GM12878 (cell line): ENCODE data around the gene ADORA2B. TPM values are rescaled to one million over a fixed set of nuclear protein-coding genes. Genes with fewer than 3 reads are reported as not detected.

Experiments used
- ATAC-seq: fragments of 200-7000 bp; cut with Tn5 transposase; 3 replicates; pipeline ENCODE4 v1.9.1; 2020; ENCODE audit warnings: mild to moderate bottlenecking, moderate library complexity
- BruUV-seq: library from RNA; stranded (reverse); fragments of 400-500 nt; replicated peaks from 2 replicates; lab custom pipeline; 2021; lab: Mats Ljungman, UMichigan
- CTCF ChIA-PET: fragments of 300-600 bp; sonication (Branson Sonifier 250); formaldehyde crosslinking; extraction: SDS; loops from one replicate; lab custom pipeline; 2021; ENCODE audit warnings: inconsistent platforms; lab: Yijun Ruan, JAX
- POLR2A ChIA-PET: fragments of 350-600 bp; formaldehyde crosslinking; extraction: SDS; loops from one replicate; lab custom pipeline; 2021; ENCODE audit warnings: inconsistent platforms; lab: Charles Lee
- RAD21 ChIA-PET: fragments of 300-600 bp; sonication (Branson Sonifier 250); formaldehyde crosslinking; loops from one replicate; lab custom pipeline; 2023; ENCODE audit warnings: antibody characterized with exemption; ENCODE audit not compliant: unreplicated experiment; lab: Charles Lee
- SMC1A ChIA-PET: fragments of 300-600 bp; sonication (Branson Sonifier 250); formaldehyde crosslinking; loops from one replicate; lab custom pipeline; 2023; ENCODE audit not compliant: unreplicated experiment, uncharacterized antibody; lab: Charles Lee
- DNase-seq: peaks from one replicate; pipeline ENCODE4 v3.0.0-alpha.2; 2011; ENCODE audit warnings: low read depth, low spot score
- FAIRE-seq: peaks from 3 replicates; lab custom pipeline; 2011; peaks lifted over from hg19 to GRCh38; lab: Jason Lieb, UNC
- H2AFZ ChIP-seq: 2 replicates; pipeline ENCODE4 v1.6.0; 2011; ENCODE audit warnings: low read depth, low read length, control low read depth; ENCODE audit not compliant: control insufficient read depth
- H3K27ac ChIP-seq: 2 replicates; pipeline ENCODE4 v1.5.1; 2011; ENCODE audit warnings: control low read depth; ENCODE audit not compliant: control insufficient read depth, insufficient read depth
- H3K27me3 ChIP-seq, 2 experiments: replicated peaks in 1 of 2; 2 replicates each; pipeline versions ENCODE4 v1.6.0 to v1.6.1; 2011; ENCODE audit warnings: low read length in 1 of 2; ENCODE audit not compliant: control insufficient read depth in 2 of 2, insufficient read depth in 2 of 2
- H3K36me3 ChIP-seq, 2 experiments: 2 replicates each; pipeline ENCODE4 v1.5.1; 2011; ENCODE audit warnings: low read length in 1 of 2; ENCODE audit not compliant: control insufficient read depth in 2 of 2, insufficient read depth in 2 of 2
- H3K4me1 ChIP-seq: 2 replicates; pipeline ENCODE4 v1.6.1; 2011; ENCODE audit warnings: mild to moderate bottlenecking, low read length, moderate library complexity, mixed read lengths; ENCODE audit not compliant: control insufficient read depth, insufficient read depth
- H3K4me2 ChIP-seq: 2 replicates; pipeline ENCODE4 v1.6.0; 2011; ENCODE audit warnings: control low read depth; ENCODE audit not compliant: control insufficient read depth, insufficient read depth
- H3K4me3 ChIP-seq: fragments of 200-600 bp; sonication (generic); 2 replicates; pipeline ENCODE4 v1.5.1; 2016
- H3K79me2 ChIP-seq: 2 replicates; pipeline ENCODE4 v1.6.0; 2011; ENCODE audit warnings: low read length; ENCODE audit not compliant: control insufficient read depth, insufficient read depth
- H3K9ac ChIP-seq: 2 replicates; pipeline ENCODE4 v1.8.0; 2011; ENCODE audit warnings: low read length, control low read depth, mixed read lengths; ENCODE audit not compliant: control insufficient read depth, insufficient read depth
- H3K9me3 ChIP-seq: replicated peaks from 3 replicates; pipeline ENCODE4 v1.5.1; 2011; ENCODE audit warnings: mild to moderate bottlenecking, low read length; ENCODE audit not compliant: control insufficient read depth, insufficient read depth
- H4K20me1 ChIP-seq: 2 replicates; pipeline ENCODE4 v1.6.0; 2011; ENCODE audit not compliant: control insufficient read depth, insufficient read depth
- E2F8 ChIP-seq: fragments of 450-650 bp; IDR thresholded peaks from 2 replicates; pipeline ENCODE4 v1.6.1; 2018; ENCODE audit warnings: mild to moderate bottlenecking, low read depth, moderate library complexity; ENCODE audit not compliant: partially characterized antibody
- EP300 ChIP-seq, 2 experiments: fragments of 150-350 bp in 1 of 2; IDR thresholded peaks; 2 replicates each; pipeline ENCODE4 v1.6.1; 2011 to 2012; ENCODE audit warnings: low read depth in 2 of 2, low read length in 2 of 2, borderline replicate concordance in 1 of 2, improper control_type of control experiment in 1 of 2, inconsistent platforms in 1 of 2; ENCODE audit not compliant: control insufficient read depth in 1 of 2
- HDAC2 ChIP-seq: fragments of 200-600 bp; sonication (generic); IDR thresholded peaks from 2 replicates; pipeline ENCODE4 v1.6.1; 2017
- MEF2A ChIP-seq: IDR thresholded peaks from 2 replicates; pipeline ENCODE4 v1.6.1; 2011; ENCODE audit warnings: low read depth, mild to moderate bottlenecking, low read length, moderate library complexity; ENCODE audit not compliant: insufficient read depth
- NBN ChIP-seq: fragments of 450-650 bp; IDR thresholded peaks from 2 replicates; pipeline ENCODE4 v1.6.1; 2016
- NFXL1 ChIP-seq: fragments of 450-650 bp; IDR thresholded peaks from 2 replicates; pipeline ENCODE4 v1.6.1; 2017; ENCODE audit warnings: antibody characterized with exemption, mild to moderate bottlenecking, borderline replicate concordance
- SIX5 ChIP-seq: IDR thresholded peaks from 2 replicates; pipeline ENCODE4 v1.6.1; 2011; ENCODE audit warnings: mild to moderate bottlenecking, low read depth, low read length, moderate library complexity; ENCODE audit not compliant: severe bottlenecking
- SMC3 ChIP-seq: IDR thresholded peaks from 2 replicates; pipeline ENCODE4 v1.6.1; 2011; ENCODE audit warnings: low read length, improper control_type of control experiment, borderline replicate concordance
- SP1 ChIP-seq: IDR thresholded peaks from one replicate; pipeline ENCODE4 v1.6.1; 2011; ENCODE audit warnings: low read depth, low read length
- STAT3 ChIP-seq: IDR thresholded peaks from 2 replicates; pipeline ENCODE4 v1.6.1; 2011; ENCODE audit warnings: low read depth, low read length, improper control_type of control experiment
- TARDBP ChIP-seq: IDR thresholded peaks from 2 replicates; pipeline ENCODE4 v1.6.1; 2016; ENCODE audit warnings: borderline replicate concordance
- USF1 ChIP-seq: IDR thresholded peaks from 2 replicates; pipeline ENCODE4 v1.6.1; 2011; ENCODE audit warnings: borderline replicate concordance, low read depth, mild to moderate bottlenecking, moderate library complexity, mixed read lengths, low read length; ENCODE audit not compliant: insufficient read depth; ENCODE audit errors: extremely low read length
- in situ Hi-C: fragments of 300-500 bp; cut with MboI; formaldehyde crosslinking; loops from 9 replicates; pipeline ENCODE4 v1.14.3; 2018; ENCODE audit warnings: mixed read lengths
- intact Hi-C: fragments of 100-400 bp; cut with micrococcal nuclease; formaldehyde crosslinking; loops from one replicate; pipeline ENCODE4 v1.14.2; 2022; ENCODE audit not compliant: unreplicated experiment
- polyA plus RNA-seq, 11 experiments: library from polyadenylated mRNA; depleted of rRNA in 4 of 11; unstranded in 6 of 11; stranded (reverse) in 5 of 11; fragments of >200 nt; fragmentation: Nextera tagmentation in 4 of 11; fragmentation: Illumina TruSeq in 1 of 11; extraction: Ambion mirVana in 4 of 11; extraction: Trizol in 1 of 11; gene quantifications; 1 replicate in 1 of 11; 2 replicates in 10 of 11; pipeline versions ENCODE4 v1.2.1 to v1.2.3, GENCODE V29; 2011 to 2016; ENCODE audit warnings: inconsistent platforms in 2 of 11, missing spikeins in 2 of 11, low read depth in 1 of 11
- total RNA-seq, 4 experiments: library from RNA; depleted of rRNA in 3 of 4; stranded (reverse); fragments of >200 nt in 3 of 4; fragmentation: Illumina TruSeq in 1 of 4; extraction: Trizol in 1 of 4; gene quantifications; 2 replicates each; pipeline versions ENCODE4 v1.2.1 to v1.2.3, GENCODE V29; 2013 to 2021
- TF ChIP-seq, protein P1 (sequence below): fragments of 450-650 bp; IDR thresholded peaks from 2 replicates; pipeline ENCODE4 v1.6.1; 2016; ENCODE audit warnings: mild to moderate bottlenecking, moderate library complexity, borderline replicate concordance
- TF ChIP-seq, protein P2 (sequence below): IDR thresholded peaks from 2 replicates; pipeline ENCODE4 v1.6.1; 2012; ENCODE audit warnings: mild to moderate bottlenecking, low read depth, low read length

ADORA2B gene
- total and polyA plus RNA-seq, 10 of the 15 experiments (the other 5 are each of a cell fraction or from before 2014, with no cell fraction given): 0.05 to 0.42 (median 0.17) TPM

DNA sequence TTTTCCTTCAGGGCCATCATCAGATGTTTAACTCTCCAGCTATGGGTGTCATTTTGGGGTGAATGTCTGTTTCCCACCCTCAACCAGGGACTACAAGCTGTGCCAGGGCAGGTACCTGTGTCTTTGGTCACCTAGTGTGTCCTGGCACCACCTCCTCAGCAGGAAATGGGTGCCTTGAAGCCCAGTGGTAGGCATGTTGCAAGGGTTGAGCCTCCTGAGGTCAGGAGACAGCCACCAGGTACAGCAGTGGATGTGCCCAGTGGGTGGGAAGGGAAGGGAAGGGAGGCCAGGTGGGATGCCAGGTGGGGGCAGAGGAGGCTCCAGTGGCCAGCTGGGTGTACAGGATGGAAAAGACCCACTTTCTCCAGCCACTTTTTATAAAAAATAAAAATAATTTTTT lies 25.5 kb upstream of the ADORA2B start:
- CTCF ChIA-PET: no interaction called here
- H3K4me2 ChIP-seq: no peak overlapping the region
- RAD21 ChIA-PET: no interaction called here
- in situ Hi-C loops (no loop called here), intact Hi-C loops (no loop called here)
- no peak overlapping the region for H3K27ac ChIP-seq
- POLR2A ChIA-PET: interaction anchor here (0.6 kb wide), 1 partner anchor 30 kb away, joined by 3 read pairs; no protein-coding TSS in a partner anchor
- no peak overlapping the region for H3K4me3 ChIP-seq
- no peak for ATAC-seq
- no peak for DNase-seq
- FAIRE-seq: no peak
- no peaks in the 10 kb centered on the region; the same call in 1 of the 3 replicates for H3K9me3 ChIP-seq
- no peaks in the 10 kb centered on the region for H3K79me2 ChIP-seq
- no peak overlapping the region for H3K9ac ChIP-seq
- no peaks in the 10 kb centered on the region for H3K36me3 ChIP-seq
- H3K27me3 ChIP-seq: peaks cover 0 to 2% of the 10 kb centered on the region in 2 experiments; a peak in 1 of 4 replicates
- SMC1A ChIA-PET: no interaction called here
- no peaks in the 10 kb centered on the region for H4K20me1 ChIP-seq
- H3K4me1 ChIP-seq: no peaks in the 10 kb centered on the region
- no TSS peak for BruUV-seq
- H2AFZ ChIP-seq: no peak overlapping the region
- TF ChIP-seq USF1 (no peak), STAT3 (no peak), EP300 (IDR thresholded peaks at IDR 0.05; ENCODE audit: borderline replicate concordance in 1 of 2, control insufficient read depth in 1 of 2, low read depth in 2 of 2, low read length in 2 of 2) (no peak), SIX5 (no peak), HDAC2 (no peak), NBN (no peak), NFXL1 (no peak), E2F8 (no peak), SP1 (no peak), SMC3 (no peak), TARDBP (no peak), MEF2A (no peak)
- TF ChIP-seq, protein P1, sequence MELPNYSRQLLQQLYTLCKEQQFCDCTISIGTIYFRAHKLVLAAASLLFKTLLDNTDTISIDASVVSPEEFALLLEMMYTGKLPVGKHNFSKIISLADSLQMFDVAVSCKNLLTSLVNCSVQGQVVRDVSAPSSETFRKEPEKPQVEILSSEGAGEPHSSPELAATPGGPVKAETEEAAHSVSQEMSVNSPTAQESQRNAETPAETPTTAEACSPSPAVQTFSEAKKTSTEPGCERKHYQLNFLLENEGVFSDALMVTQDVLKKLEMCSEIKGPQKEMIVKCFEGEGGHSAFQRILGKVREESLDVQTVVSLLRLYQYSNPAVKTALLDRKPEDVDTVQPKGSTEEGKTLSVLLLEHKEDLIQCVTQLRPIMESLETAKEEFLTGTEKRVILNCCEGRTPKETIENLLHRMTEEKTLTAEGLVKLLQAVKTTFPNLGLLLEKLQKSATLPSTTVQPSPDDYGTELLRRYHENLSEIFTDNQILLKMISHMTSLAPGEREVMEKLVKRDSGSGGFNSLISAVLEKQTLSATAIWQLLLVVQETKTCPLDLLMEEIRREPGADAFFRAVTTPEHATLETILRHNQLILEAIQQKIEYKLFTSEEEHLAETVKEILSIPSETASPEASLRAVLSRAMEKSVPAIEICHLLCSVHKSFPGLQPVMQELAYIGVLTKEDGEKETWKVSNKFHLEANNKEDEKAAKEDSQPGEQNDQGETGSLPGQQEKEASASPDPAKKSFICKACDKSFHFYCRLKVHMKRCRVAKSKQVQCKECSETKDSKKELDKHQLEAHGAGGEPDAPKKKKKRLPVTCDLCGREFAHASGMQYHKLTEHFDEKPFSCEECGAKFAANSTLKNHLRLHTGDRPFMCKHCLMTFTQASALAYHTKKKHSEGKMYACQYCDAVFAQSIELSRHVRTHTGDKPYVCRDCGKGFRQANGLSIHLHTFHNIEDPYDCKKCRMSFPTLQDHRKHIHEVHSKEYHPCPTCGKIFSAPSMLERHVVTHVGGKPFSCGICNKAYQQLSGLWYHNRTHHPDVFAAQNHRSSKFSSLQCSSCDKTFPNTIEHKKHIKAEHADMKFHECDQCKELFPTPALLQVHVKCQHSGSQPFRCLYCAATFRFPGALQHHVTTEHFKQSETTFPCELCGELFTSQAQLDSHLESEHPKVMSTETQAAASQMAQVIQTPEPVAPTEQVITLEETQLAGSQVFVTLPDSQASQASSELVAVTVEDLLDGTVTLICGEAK: no peak
- TF ChIP-seq, protein P2, sequence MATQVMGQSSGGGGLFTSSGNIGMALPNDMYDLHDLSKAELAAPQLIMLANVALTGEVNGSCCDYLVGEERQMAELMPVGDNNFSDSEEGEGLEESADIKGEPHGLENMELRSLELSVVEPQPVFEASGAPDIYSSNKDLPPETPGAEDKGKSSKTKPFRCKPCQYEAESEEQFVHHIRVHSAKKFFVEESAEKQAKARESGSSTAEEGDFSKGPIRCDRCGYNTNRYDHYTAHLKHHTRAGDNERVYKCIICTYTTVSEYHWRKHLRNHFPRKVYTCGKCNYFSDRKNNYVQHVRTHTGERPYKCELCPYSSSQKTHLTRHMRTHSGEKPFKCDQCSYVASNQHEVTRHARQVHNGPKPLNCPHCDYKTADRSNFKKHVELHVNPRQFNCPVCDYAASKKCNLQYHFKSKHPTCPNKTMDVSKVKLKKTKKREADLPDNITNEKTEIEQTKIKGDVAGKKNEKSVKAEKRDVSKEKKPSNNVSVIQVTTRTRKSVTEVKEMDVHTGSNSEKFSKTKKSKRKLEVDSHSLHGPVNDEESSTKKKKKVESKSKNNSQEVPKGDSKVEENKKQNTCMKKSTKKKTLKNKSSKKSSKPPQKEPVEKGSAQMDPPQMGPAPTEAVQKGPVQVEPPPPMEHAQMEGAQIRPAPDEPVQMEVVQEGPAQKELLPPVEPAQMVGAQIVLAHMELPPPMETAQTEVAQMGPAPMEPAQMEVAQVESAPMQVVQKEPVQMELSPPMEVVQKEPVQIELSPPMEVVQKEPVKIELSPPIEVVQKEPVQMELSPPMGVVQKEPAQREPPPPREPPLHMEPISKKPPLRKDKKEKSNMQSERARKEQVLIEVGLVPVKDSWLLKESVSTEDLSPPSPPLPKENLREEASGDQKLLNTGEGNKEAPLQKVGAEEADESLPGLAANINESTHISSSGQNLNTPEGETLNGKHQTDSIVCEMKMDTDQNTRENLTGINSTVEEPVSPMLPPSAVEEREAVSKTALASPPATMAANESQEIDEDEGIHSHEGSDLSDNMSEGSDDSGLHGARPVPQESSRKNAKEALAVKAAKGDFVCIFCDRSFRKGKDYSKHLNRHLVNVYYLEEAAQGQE: no peak
